H1 (cell line): ENCODE results near the gene CPNE4. TPM values are rescaled to one million over a fixed set of nuclear protein-coding genes. Genes with fewer than 3 reads are reported as not detected.

Experiments
- CTCF ChIA-PET: fragments of 300-600 bp; sonication (Branson Sonifier 250); formaldehyde crosslinking; loops from one replicate; lab custom pipeline; 2021; ENCODE audit not compliant: partially characterized antibody; lab: Charles Lee
- POLR2A ChIA-PET: fragments of 300-600 bp; sonication (Branson Sonifier 250); formaldehyde crosslinking; loops from one replicate; lab custom pipeline; 2021; ENCODE audit warnings: inconsistent platforms; ENCODE audit not compliant: partially characterized antibody; lab: Charles Lee
- DNase-seq, 2 experiments: peaks; one replicate each; pipeline versions ENCODE4 v3.0.0 to v3.0.0-alpha.2; 2010 to 2022; ENCODE audit warnings: low spot score in 2 of 2, low read depth in 1 of 2, mixed read lengths in 1 of 2
- FAIRE-seq: peaks from 2 replicates; lab custom pipeline; 2011; peaks lifted over from hg19 to GRCh38; lab: Jason Lieb, UNC
- H2AFZ ChIP-seq: 2 replicates; pipeline ENCODE4 v1.8.1; 2012; ENCODE audit warnings: low read length, inconsistent platforms
- H2AK5ac ChIP-seq: 2 replicates; pipeline ENCODE4 v1.6.1; 2013; ENCODE audit warnings: low read depth, low read length
- H2BK120ac ChIP-seq: replicated peaks from 2 replicates; pipeline ENCODE3; 2013; ENCODE audit warnings: low read depth, low read length, inconsistent platforms
- H2BK12ac ChIP-seq: 2 replicates; pipeline ENCODE4 v1.6.1; 2013; ENCODE audit warnings: low read depth, low read length
- H2BK15ac ChIP-seq: 2 replicates; pipeline ENCODE4 v1.6.1; 2013; ENCODE audit warnings: low read length
- H2BK20ac ChIP-seq: 2 replicates; pipeline ENCODE4 v1.6.1; 2013; ENCODE audit warnings: low read length
- H2BK5ac ChIP-seq: 2 replicates; pipeline ENCODE4 v1.6.1; 2013; ENCODE audit warnings: low read depth, low read length
- H3K14ac ChIP-seq: 2 replicates; pipeline ENCODE4 v1.6.1; 2013; ENCODE audit warnings: inconsistent platforms; ENCODE audit not compliant: insufficient read length
- H3K18ac ChIP-seq: 2 replicates; pipeline ENCODE4 v1.6.1; 2013; ENCODE audit warnings: low read length; ENCODE audit errors: extremely low read depth
- H3K23ac ChIP-seq: 2 replicates; pipeline ENCODE4 v1.6.1; 2013; ENCODE audit warnings: inconsistent platforms; ENCODE audit not compliant: insufficient read length
- H3K23me2 ChIP-seq: 2 replicates; pipeline ENCODE4 v1.6.1; 2013; ENCODE audit warnings: low read depth, low read length
- H3K27ac ChIP-seq: 2 replicates; pipeline ENCODE4 v1.6.1; 2011; ENCODE audit warnings: low read depth, low read length, inconsistent platforms
- H3K27me3 ChIP-seq, 4 experiments: replicated peaks in 1 of 4; 1 replicate in 1 of 4; 2 replicates in 3 of 4; pipeline versions ENCODE4 v1.6.1 to v1.8.1; 2011 to 2013; ENCODE audit warnings: low read length in 3 of 4, mild to moderate bottlenecking in 3 of 4, inconsistent platforms in 2 of 4, mixed read lengths in 2 of 4, moderate library complexity in 1 of 4; ENCODE audit not compliant: control insufficient read depth in 3 of 4, insufficient read depth in 3 of 4; ENCODE audit errors: extremely low read depth in 1 of 4
- H3K36me3 ChIP-seq, 4 experiments: 2 replicates each; pipeline versions ENCODE4 v1.6.1 to v1.8.1; 2011 to 2013; ENCODE audit warnings: mild to moderate bottlenecking in 4 of 4, low read length in 3 of 4, moderate library complexity in 2 of 4, control low read depth in 1 of 4, inconsistent platforms in 1 of 4; ENCODE audit not compliant: insufficient read depth in 4 of 4, control insufficient read depth in 2 of 4
- H3K4ac ChIP-seq: replicated peaks from 2 replicates; pipeline ENCODE3; 2013; ENCODE audit warnings: low read length, low read depth, mixed read lengths, inconsistent platforms; ENCODE audit not compliant: insufficient read length
- H3K4me1 ChIP-seq, 4 experiments: replicated peaks in 1 of 4; 1 replicate in 1 of 4; 2 replicates in 3 of 4; pipeline versions ENCODE4 v1.6.1 to v1.8.1; 2011 to 2013; ENCODE audit warnings: low read length in 3 of 4, inconsistent platforms in 2 of 4, mixed read lengths in 1 of 4; ENCODE audit not compliant: insufficient read depth in 4 of 4, control insufficient read depth in 3 of 4
- H3K4me2 ChIP-seq, 2 experiments: 2 replicates each; pipeline versions ENCODE4 v1.6.1 to v1.8.1; 2011 to 2013; ENCODE audit warnings: low read depth in 2 of 2, low read length in 2 of 2, control low read depth in 1 of 2, inconsistent platforms in 1 of 2, mild to moderate bottlenecking in 1 of 2; ENCODE audit not compliant: insufficient read depth in 1 of 2
- H3K4me3 ChIP-seq, 4 experiments: fragments of 200-600, 300-600 bp in 1 of 4; sonication (generic), shearing (Covaris generic), sonication (Bioruptor Twin) in 1 of 4; 2 replicates each; pipeline versions ENCODE4 v1.5.1 to v1.8.1; 2011 to 2016; ENCODE audit warnings: low read length in 4 of 4, low read depth in 3 of 4, control low read depth in 2 of 4, inconsistent platforms in 2 of 4, mild to moderate bottlenecking in 2 of 4, mixed read lengths in 1 of 4, moderate library complexity in 1 of 4; ENCODE audit not compliant: insufficient read depth in 2 of 4; ENCODE audit errors: extremely low read depth in 1 of 4
- H3K56ac ChIP-seq: replicated peaks from 2 replicates; pipeline ENCODE3; 2013; ENCODE audit warnings: low read depth, mild to moderate bottlenecking, mixed read lengths, low read length, inconsistent platforms; ENCODE audit not compliant: insufficient read length
- H3K79me1 ChIP-seq: 2 replicates; pipeline ENCODE4 v1.6.1; 2013; ENCODE audit warnings: low read depth, low read length, control low read depth
- H3K79me2 ChIP-seq, 2 experiments: 2 replicates each; pipeline versions ENCODE4 v1.6.1 to v1.8.1; 2012 to 2013; ENCODE audit warnings: low read length in 2 of 2, mild to moderate bottlenecking in 2 of 2, inconsistent platforms in 1 of 2; ENCODE audit not compliant: insufficient read depth in 2 of 2, control insufficient read depth in 1 of 2
- H3K9ac ChIP-seq, 4 experiments: replicated peaks in 1 of 4; 1 replicate in 1 of 4; 2 replicates in 3 of 4; pipeline versions ENCODE4 v1.6.1 to v1.8.1; 2011 to 2013; ENCODE audit warnings: low read depth in 3 of 4, low read length in 3 of 4, control low read depth in 2 of 4, mild to moderate bottlenecking in 2 of 4, moderate library complexity in 2 of 4, inconsistent platforms in 1 of 4; ENCODE audit errors: extremely low read depth in 1 of 4
- H3K9me3 ChIP-seq, 2 experiments: 2 replicates each; pipeline versions ENCODE4 v1.6.1 to v1.8.1; 2012 to 2013; ENCODE audit warnings: mild to moderate bottlenecking in 2 of 2, moderate library complexity in 2 of 2, control low read depth in 1 of 2, inconsistent platforms in 1 of 2, low read depth in 1 of 2, low read length in 1 of 2, mixed read lengths in 1 of 2; ENCODE audit not compliant: insufficient read depth in 2 of 2
- H4K20me1 ChIP-seq, 2 experiments: replicated peaks in 1 of 2; 2 replicates each; pipeline versions ENCODE3 to v1.8.1; 2011 to 2013; ENCODE audit warnings: inconsistent platforms in 2 of 2, low read length in 2 of 2, mild to moderate bottlenecking in 1 of 2; ENCODE audit not compliant: insufficient read depth in 2 of 2, control insufficient read depth in 1 of 2
- H4K5ac ChIP-seq: 2 replicates; pipeline ENCODE4 v1.6.1; 2013; ENCODE audit warnings: low read length, low read depth, mixed read lengths, inconsistent platforms; ENCODE audit not compliant: insufficient read length
- H4K8ac ChIP-seq: 2 replicates; pipeline ENCODE4 v1.8.0; 2013; ENCODE audit warnings: mild to moderate bottlenecking, moderate library complexity, low read length, inconsistent platforms; ENCODE audit not compliant: insufficient read depth; ENCODE audit errors: extremely low read depth
- H4K91ac ChIP-seq: replicated peaks from 2 replicates; pipeline ENCODE3; 2013; ENCODE audit warnings: low read length, mixed read lengths, inconsistent platforms; ENCODE audit not compliant: insufficient read length
- CBX8 ChIP-seq: fragments of 300-800, 300-1000 bp; sonication (generic); IDR thresholded peaks from 2 replicates; pipeline ENCODE4 v1.7.1; 2016; ENCODE audit warnings: low read depth, low read length, borderline replicate concordance
- RFX5 ChIP-seq: IDR thresholded peaks from 2 replicates; pipeline ENCODE4 v1.6.1; 2011; ENCODE audit warnings: low read depth, low read length, improper control_type of control experiment, borderline replicate concordance
- WGBS, 2 experiments: shearing (Covaris generic) in 1 of 2; methylation state at CpG; one replicate each; pipeline versions ENCODE4 v1.1.6 to v1.1.7; 2013 to 2015; ENCODE audit warnings: low lambda C conversion rate in 2 of 2, mixed read lengths in 2 of 2, inconsistent platforms in 1 of 2, low coverage in 1 of 2, missing lambda C conversion rate in 1 of 2; ENCODE audit not compliant: insufficient replicate concordance in 2 of 2, insufficient coverage in 1 of 2, insufficient read length in 1 of 2; ENCODE audit errors: extremely low coverage in 1 of 2, missing lambda C conversion rate in 1 of 2; 5-methylcytosine and 5-hydroxymethylcytosine counted together
- polyA plus RNA-seq, 7 experiments: library from polyadenylated mRNA; depleted of rRNA in 3 of 7; stranded (reverse) in 5 of 7; unstranded in 2 of 7; fragments of >200 nt in 5 of 7; fragments of 200-250 nt in 2 of 7; gene quantifications; 1 replicate in 5 of 7; 2 replicates in 1 of 7; 4 replicates in 1 of 7; pipeline versions ENCODE4 v1.2.1 to v1.2.3, GENCODE V29; 2011 to 2013; ENCODE audit warnings: missing spikeins in 2 of 7, mixed read lengths in 2 of 7
- total RNA-seq: library from RNA; stranded (reverse); fragmentation: NEBNext Ultra II Directional; extraction: Animal tissue kit (Norgen Biotek cat#: 25700); gene quantifications from 2 replicates; pipeline ENCODE4 v1.2.1, GENCODE V29; 2021

CPNE4 gene
- total and polyA plus RNA-seq, 2 of the 8 experiments (the other 6 are each of a cell fraction or from before 2014, with no cell fraction given): 0.82 to 3.8 TPM

DNA sequence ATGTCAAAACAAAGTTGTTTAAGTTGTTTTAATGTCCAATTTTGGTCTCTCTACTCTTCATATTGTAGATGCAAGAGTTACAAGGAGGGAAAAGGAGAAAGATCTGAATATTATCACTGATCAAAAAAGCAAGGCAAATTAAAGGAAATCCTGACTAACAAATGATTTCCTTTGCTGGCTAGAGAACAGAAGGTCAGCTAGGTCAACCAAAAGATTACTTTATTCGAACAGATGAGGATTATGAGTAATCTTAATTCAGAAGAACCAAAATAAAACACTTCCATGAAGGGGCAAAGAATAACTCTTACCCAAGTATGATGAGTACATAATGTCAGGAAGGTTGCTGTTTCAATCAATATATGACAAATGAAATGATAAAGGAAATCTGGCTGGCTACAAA, 33.8 kb downstream of the CPNE4 start:
- H3K4me2 ChIP-seq: no peak overlapping the region
- peaks cover 2 to 12% (median 8%) of the 10 kb centered on the region in 4 experiments; a peak in 5 of 7 replicates for H3K4me1 ChIP-seq
- peak overlapping the region; percentile 38 for H2BK120ac ChIP-seq
- 95% methylated on average over 1 of the region's 1 CpG; no CpG with 5 or more reads in 1 of the 2 experiments for WGBS, 2 experiments
- no peaks in the 10 kb centered on the region for H3K79me2 ChIP-seq
- H3K4ac ChIP-seq: no peak overlapping the region
- FAIRE-seq (no peak), DNase-seq (no peak)
- TF ChIP-seq RFX5: no peak
- TF ChIP-seq CBX8: no peak
- no peak overlapping the region for H2BK12ac ChIP-seq
- H3K56ac ChIP-seq: no peak overlapping the region
- no peak overlapping the region for H3K14ac ChIP-seq
- no peak overlapping the region for H2AFZ ChIP-seq
- H3K9me3 ChIP-seq: no peaks in the 10 kb centered on the region
- no peak overlapping the region for H2BK5ac ChIP-seq
- H3K9ac ChIP-seq: no peak overlapping the region
- H3K4me3 ChIP-seq: no peak overlapping the region
- POLR2A ChIA-PET: no interaction called here
- no peak overlapping the region for H2BK15ac ChIP-seq
- no peaks in the 10 kb centered on the region for H3K27me3 ChIP-seq
- H3K23me2 ChIP-seq: no peaks in the 10 kb centered on the region
- no peak overlapping the region for H4K91ac ChIP-seq
- H3K79me1 ChIP-seq: no peaks in the 10 kb centered on the region
- no peak overlapping the region for H2AK5ac ChIP-seq
- H4K20me1 ChIP-seq: no peaks in the 10 kb centered on the region
- H4K8ac ChIP-seq: no peak overlapping the region
- no peak overlapping the region for H2BK20ac ChIP-seq
- CTCF ChIA-PET: interaction anchor here (0.6 to 2.0 kb wide), 3 partner anchors 10 to 205 kb away, joined by 3 to 11 read pairs (median 5); no protein-coding TSS in a partner anchor
- H3K36me3 ChIP-seq: no peaks in the 10 kb centered on the region
- H3K27ac ChIP-seq: no peak overlapping the region
- no peak overlapping the region for H4K5ac ChIP-seq
- no peak overlapping the region for H3K23ac ChIP-seq
- H3K18ac ChIP-seq: no peak overlapping the region
